HG03135 (cell line): ENCODE measurements around the gene CBLC.
"Not testable (repeated sequence)": the region's sequence is repeated elsewhere in the genome, so short reads cannot be mapped to it uniquely, and the experiment has no call there.

Source experiments
- ATAC-seq: cut with Tn5 transposase; IDR thresholded peaks from one replicate; pipeline ENCODE4 v1.9.1; 2021; ENCODE audit warnings: mild to moderate bottlenecking, moderate library complexity; ENCODE audit not compliant: unreplicated experiment

The CBLC gene

DNA sequence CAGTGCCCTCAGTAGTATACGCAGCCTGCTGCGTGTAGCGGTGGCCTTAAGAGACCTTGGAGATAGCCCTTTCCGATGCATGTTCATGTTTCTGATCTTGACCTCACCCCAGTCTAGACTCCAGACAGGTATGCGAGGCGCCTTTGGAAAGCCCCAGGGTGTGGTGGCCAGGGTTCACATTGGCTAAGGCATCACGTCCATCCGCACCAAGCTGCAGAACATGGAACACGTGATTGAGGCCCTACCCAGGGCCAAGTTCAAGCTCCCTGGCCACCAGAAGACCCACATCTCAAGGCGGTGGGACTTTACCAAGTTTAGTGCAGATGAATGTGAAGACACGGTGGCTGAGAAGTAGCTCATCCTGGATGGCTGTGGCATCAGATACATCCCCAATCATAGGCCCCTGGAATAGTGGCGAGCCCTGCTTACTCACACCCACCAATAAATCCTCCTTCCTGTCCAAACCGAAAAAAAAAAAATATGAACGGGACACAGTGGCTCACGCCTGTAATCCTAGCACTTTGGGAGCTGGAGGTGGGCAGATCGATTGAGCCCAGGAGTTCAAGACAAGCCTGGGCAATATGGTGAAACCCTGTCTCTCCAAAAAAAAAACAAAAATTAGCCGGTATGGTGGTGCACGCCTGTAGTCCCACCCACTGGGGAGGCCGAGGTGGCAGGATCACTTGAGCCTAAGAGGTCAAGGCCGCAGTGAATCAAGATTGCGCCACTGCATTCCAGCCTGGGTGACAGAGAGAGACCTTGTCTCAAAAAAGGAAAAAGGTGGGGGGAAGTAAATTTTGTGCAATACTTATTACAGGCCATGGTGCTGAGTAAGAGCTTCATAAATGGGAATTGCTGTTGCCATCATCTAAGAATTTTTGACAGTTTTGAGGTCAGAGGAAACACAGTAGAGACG lies 12.4 kb upstream of the CBLC start:
- no peak for ATAC-seq

DNA sequence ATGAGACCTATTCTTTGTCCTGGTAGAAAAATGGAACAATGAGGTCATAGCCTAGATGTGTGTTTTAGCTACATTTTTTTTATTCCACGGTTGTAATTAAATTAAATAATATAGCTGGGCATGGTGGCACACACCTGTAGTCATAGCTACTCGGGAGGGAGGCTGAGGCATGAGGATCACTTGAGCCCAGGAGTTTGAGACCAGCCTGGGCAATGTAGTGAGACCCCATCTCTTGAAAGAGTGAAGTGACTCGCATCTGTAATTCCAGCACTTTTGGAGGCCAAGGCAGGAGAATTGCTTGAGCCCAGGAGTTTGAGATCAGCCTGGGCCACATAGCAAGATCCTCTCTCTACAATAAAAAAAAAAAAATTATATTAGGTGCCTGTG lies 11.7 kb upstream of the CBLC start:
- no peak for ATAC-seq

DNA sequence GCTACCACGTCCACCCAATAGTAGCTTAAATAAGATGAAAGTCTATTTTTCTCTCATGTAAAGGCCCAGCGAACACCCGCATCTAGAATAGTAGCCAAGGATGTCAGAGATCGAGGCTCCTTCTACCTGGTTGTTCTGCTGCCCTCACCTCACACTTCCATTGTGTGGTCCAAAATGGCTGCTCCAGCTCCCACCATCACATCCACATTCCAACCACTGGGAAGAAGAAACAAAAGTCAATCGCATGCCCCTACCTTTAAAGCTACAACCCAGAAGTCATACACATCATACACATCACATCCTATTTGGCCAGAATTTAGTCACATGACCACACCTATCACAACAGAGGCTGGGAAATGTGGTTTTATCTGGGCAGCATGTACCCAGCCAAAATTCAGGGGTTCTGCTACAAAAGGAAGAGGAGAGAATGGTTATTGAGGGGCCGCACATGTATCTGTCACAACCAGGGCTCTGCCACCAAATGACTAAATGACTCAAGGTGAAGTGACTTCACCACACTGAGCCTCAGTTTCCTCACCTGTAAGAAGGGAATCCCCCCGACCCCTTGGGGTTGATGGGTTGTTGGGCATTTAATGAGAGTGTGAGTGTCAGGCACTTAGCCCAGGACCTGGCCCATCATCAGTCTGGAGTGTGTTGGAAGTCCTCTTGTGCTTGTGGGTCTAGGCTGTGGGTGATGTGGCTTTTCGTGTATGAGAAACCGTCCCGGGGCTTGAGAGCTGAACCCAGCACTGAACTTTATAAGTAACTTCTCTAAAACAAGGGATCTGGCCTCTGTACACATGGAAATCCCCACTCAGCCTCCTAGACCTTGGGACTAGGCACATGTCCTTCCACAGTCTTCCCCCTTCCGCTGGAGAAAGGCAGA lies 10.2 kb upstream of the CBLC start:
- ATAC-seq: no peak

DNA sequence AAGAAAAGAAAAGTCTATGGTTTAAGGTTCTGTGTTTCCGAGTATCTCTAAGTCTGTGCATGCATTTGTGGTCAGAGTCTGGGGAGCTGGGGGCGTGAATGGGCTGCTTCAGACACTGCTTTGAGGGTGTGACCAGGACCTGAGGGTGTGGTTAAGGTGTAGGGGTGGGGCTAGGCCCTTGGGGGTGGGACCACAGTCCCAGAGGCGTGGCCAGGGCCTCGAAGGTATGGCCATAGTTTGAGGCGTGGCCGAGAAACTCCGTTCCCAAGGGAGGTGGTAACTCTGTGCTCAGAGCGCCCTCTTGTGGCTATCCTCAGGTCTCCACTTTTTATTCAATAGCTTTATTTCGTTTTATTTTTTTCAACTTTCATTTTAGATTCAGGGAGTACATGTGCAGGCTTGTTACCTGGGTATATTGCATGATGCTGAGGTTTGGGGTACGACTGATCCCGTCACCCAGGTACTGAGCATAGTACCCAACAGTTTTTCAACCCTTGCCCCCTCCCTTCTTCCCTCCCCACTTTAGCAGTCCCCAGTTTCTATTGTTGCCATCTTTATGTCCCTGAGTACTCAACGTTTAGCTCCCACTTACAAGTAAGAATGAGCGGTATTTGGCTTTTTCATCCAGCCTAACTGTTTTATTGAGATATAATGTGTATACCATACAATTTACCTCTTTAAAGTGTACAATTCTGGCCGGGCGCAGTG lies 7.0 kb upstream of the CBLC start:
- ATAC-seq: peak; percentile 94

DNA sequence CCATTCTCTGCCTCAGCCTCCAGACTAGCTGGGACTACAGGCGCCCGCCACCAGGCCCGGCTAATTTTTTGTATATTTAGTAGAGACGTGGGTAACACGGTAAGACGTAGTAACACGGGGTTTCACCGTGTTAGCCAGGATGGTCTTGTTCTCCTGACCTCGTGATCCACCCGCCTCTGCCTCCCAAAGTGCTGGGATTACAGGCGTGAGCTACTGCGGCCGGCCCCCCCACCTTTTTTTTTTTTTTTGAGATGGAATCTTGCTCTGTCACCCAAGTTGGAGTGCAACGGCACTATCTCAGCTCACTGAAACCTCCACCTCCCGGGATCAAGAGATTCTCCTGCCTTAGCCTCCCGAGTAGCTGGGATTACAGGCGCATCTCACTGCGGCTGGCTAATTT lies 5.5 kb upstream of the CBLC start:
- not testable (repeated sequence) for ATAC-seq

DNA sequence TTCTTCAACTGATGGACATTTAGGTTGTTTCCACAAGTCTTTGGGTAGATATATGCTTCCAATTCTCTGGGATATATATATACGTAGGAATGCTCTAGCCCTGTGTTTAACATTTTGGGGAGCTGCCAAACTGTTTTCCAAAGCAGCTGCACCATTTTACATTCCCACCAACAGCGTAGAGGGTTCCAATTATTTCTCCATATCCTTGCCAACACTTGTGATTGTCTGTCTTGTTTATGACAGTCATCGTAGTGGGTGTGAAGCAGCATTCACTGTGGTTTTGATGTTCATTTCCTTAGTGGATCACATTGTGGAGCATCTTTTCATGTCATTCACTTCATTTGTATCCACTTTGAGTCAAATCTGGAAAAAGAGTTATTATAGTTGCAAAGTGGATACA lies 4.7 kb upstream of the CBLC start:
- ATAC-seq: no peak

DNA sequence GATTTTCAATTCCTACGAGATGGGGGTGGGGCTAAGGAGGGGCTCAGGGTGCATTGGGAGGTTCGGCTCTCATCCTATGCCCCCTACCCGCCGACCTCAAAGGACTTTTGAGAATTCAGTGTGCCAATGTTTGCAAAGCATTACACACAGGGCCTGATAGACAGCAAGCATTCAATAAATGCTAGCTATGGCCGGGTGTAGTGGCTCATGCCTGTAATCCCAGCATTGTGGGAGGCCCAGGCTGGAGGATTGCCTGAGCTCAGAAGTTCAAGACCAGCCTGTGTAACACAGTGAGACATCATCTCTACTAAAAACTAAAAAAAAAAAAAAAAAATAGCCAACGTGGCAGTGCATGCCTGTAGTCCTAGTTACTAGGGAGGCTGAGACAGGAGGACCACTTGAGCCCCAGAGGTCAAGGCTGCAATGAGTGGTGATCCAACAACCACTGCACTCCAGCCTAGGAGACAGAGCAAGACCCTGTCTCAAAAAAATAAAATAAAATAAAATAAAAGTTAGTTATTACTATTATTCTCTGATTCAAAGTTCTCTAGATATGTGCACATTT lies 1.9 kb upstream of the CBLC start:
- ATAC-seq: no peak

DNA sequence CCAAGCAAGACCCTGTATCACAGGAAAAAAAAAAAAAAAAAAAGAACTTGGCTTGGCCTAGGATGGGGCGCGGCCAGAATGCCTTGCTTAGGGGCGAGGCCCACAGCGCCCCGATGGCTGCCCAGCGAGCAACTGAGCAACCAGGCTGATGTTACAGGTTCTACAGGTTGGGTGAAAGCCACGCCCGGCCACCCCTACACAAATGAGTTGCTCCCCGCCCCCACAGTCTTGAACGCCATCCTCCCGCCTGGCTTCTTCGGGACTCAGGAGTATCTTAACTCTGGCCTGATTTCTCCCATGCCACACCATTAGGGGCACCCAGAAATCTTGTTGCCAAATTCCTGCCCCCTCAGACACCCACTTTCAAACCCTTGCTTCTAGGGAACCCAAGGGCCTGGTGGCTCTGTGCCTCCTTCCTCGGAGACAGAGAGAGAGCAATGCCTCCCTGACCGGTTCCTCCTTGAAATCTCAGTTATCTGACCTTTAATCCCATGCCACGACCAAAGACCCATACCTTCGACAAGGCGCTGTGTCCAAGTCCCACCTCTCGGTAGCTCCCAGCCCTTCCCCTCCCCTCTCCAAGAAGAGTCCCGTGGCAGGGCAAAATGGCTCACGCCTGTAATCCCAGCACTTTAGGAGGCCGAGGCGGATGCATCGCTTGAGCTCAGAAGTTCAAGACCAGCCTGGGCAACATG lies 1.1 kb upstream of the CBLC start:
- no peak for ATAC-seq

DNA sequence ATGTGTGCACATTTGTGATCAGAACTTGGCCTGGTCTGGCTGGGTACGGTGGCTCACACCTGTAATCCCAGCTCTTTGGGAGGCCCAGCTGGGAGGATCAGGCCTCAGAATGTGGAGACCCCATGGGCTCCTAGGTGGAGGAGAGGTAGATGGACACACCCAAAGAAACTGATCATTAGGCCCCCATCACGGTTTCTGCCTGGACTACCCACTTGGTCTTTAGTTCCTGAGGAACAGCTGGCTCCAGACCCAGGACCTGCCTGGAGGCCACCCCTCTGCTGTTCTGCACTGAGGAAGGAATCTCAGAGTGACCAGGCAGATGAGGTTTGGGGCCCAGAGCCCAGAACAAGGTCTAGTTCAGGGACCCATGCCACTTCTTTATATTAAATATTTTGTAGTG lies 1.5 kb downstream of the CBLC start:
- no peak for ATAC-seq

DNA sequence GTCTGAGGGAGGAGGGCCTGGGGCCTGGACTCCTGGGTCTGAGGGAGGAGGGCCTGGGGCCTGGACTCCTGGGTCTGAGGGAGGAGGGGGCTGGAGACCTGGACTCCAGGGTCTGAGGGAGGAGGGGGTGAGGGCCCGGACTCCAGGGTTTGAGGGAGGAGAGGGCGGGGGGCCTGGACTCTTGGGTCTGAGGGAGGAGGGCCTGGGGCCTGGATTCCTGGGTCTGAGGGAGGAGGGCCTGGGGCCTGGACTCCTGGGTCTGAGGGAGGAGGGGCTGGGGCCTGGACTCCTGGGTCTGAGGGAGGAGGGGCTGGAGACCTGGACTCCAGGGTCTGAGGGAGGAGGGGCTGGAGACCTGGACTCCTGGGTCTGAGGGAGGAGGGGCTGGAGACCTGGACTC lies 4.0 kb downstream of the CBLC start:
- not testable (repeated sequence) for ATAC-seq

DNA sequence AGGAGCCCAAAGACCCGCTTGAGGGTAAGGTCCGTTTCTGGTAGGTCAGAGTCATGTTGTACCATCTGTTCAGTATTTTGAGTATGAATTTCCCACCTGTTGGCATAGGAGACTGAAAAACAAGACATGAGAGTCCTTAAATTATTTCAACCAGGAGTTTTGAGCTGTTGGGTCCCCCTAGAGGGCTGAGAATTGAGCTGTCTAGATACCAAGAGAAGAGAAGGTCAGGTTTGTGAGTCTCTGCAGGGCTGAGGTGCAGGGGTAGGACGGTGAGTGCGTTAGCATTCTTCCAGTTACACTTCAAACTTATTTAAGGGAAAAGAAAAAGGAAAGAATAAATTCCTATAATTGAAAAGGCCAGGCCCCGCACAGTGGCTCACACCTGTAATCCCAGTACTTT lies 5.0 kb downstream of the CBLC start:
- no peak for ATAC-seq

DNA sequence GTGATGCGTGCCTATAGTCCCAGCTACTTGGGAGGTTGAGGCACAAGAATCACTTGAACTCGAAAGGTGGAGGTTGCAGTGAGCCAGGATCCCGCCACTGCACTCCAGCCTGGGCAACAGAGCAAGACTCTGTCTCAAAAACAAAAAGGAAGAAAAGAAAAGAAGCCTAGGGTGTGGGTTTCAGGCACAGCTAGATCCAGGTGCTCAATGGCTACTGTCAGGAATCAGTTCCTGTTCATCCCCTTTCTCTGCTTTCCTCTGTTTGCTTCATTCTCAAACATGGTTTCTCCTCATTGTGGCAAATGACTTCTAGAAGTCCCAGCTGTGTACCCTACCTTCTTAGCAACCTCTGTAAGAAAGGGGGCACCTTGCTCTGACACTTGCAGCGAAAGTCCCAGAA lies 5.9 kb downstream of the CBLC start:
- ATAC-seq: no peak

DNA sequence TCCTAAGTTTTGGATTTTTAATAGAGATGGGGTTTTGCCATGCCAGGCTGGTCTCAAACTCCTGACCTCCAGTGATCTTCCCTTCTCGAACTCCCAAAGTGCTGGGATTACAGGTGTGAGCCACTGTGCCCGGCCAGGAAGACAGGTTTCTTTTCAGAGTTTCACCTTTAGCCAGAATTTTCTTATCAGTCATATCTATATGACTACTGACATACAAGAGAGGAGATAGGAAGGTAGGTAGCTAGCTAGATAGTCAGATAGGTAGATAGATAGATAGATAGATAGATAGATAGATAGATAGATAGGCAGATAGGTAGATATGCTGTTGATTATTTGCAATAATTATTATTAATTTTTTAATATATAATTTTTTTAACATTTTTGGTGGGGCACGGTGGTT lies 7.6 kb downstream of the CBLC start:
- no peak for ATAC-seq

DNA sequence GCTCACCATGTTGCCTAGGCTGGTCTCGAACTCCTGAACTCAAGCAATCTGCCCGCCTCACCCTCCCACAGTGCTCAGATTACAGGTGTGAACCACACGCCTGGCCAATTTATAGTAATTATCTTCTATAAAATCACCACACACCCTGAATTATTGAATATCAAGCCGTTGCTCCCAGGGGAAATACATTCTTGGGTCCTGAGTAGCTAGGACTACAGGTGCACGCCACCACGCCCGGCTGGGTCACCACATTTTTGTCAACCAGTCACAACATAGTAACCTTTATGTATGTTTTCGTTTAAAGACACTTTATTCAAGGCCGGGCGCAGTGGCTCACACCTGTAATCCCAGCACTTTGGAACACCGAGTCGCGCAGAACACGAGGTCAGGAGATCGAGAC lies 8.3 kb downstream of the CBLC start:
- no peak for ATAC-seq

DNA sequence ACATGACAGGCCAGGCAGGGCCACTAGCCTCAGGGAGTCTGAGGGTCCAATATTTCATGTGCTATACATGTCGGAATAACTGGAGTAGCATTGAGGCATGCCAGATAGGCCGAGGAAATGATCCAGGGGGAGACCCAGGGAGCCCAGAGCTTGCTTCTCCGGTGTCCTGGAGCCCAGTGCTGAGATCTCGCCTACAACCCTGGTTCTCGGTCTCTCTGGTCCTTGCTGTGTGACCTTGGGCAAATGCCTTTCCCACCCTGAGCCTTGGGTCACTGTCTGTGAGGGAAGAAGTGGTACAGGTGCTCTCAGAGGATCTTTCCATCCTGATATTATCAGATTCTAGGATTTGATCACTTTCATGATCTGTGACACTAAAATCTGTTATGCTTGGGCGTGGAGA lies 11.3 kb downstream of the CBLC start:
- no peak for ATAC-seq

DNA sequence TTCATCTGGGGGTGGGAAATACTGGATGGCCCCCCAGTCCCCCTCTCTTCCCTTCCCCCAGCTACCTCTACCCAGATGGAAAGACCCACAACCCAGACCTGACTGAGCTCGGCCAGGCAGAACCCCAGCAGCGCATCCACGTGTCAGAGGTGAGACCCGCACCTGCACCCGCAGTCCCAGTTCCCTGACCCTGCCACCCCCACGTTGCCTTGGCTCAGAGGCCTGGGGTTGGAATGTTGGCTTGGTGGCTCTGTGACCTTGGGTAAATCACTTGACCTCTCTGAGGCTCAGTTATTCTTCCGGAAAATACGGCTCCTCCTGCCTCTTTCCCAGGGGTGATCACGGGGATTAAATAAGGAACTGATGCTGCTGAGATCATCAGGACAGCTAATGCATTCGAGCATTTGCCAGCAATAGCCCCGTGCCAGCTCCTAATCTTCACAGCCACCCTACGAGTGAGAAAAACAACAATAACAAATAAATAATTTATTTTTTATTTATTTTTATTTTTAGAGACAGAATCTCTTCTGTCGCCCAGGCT lies 12.3 kb downstream of the CBLC start:
- no peak for ATAC-seq

DNA sequence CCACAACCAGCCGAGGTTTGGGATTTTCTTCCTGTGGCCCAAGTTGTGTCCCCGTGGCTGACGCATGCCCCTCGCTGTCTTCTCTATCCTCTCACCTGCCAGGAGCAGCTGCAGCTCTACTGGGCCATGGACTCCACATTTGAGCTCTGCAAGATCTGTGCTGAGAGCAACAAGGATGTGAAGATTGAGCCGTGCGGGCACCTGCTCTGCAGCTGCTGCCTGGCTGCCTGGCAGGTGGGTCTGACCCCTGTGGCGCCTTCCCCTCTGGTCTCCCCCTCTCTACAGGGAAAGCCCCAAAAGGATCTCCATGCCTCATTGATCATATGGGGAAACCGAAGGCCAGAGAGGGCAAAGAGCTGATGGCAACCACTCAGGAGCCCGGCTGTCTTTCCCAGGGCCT lies 14.6 kb downstream of the CBLC start:
- ATAC-seq: no peak

DNA sequence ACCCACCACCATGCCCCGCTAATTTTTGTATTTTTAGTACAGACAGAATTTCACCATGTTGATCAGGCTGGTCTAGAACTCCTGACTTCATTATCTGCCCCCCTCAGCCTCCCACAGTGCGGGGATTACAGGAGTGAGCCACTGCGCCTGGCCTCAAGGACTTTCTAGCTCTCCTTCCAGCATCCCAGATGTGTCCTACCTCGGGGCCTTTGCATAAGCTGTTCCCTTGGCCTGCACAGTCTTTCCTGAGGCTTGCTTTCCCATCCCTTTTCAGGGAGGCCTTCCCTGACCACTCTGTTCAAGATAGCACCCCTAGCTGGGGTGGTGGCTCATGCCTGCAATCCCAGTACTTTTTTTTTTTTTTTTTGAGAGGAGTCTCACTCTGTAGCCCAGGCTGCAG lies 16.9 kb downstream of the CBLC start:
- ATAC-seq: no peak

DNA sequence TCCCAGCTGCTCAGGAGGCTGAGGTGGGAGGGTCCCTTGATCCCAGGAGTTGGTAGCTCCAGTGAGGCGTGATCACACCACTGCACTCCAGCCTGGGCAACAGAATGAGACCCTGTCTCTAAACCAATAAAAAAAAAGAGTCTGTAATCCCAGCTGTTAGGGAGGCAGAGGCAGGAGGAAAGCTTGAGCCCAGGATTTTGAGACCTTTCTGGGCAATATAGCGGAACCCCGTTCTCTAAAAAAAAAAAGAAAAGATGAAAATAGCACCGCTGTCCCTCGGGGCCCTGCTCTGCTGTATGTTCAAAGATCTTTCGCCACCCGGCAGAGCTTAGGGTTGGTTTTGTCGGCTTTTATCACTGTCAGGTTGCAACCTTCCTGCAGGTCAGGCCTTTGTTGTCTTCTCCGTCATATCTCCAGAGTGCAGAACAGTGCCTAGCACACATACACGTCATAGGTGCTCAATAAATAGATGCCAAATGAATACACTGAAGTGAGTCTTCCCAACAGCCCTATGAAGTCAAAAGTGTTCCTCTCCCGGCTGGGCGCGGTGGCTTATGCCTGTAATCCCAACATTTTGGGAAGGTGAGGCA lies 17.8 kb downstream of the CBLC start:
- no peak for ATAC-seq

DNA sequence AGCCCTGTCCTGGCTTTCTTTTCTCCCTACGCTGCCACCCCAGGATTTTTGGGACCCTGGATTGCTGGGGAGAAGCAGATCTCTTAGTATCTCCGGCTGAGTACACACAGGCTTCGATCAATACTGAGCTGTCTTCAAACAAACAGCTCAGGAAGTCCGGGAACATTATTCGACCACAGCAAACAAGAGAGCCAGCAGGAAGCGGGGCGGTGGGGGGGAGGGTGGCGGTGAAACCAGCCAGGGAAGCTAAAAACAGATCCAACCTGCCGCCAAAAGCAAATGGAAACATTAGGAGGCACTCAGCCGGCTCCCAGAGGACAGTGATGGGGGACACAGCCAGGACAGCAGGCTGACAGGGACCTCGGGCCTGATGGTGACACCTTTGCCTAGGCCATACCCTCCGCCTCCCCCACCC lies 19.0 kb downstream of the CBLC start:
- ATAC-seq: no peak
